OCI-LY1 (cell line): ENCODE data around the gene EHBP1L1.

Experiments used
- EZH2 ChIP-seq: fragments of 200-600 bp; sonication (generic), shearing (Covaris generic); IDR thresholded peaks from 2 replicates; pipeline ENCODE4 v1.8.0; 2017; ENCODE audit warnings: borderline replicate concordance, mixed run types, mild to moderate bottlenecking, antibody characterized with exemption, low read length, moderate library complexity, mixed read lengths
- TF ChIP-seq, protein P1 (sequence below): fragments of 200-600 bp; sonication (generic), shearing (Covaris generic); IDR thresholded peaks from 2 replicates; pipeline ENCODE4 v1.5.1; 2017; ENCODE audit warnings: mild to moderate bottlenecking, antibody characterized with exemption, low read length, moderate library complexity, mixed read lengths

DNA sequence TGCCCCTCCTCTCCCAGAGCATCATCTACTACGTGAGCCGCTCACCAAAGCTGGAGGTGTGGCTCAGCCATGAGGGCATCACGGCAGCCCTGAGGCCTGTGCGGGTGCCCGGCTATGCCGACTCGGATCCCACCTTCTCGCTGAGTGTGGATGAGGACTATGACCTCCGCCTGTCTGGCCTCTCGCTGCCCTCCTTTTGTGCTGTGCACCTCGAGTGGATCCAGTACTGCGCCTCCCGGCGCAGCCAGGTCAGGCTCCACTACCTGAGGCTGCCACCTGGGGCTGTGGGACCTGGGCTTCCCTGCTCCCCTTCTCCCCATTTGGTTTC lies 58.2 kb downstream of the EHBP1L1 start:
- TF ChIP-seq, protein P1, sequence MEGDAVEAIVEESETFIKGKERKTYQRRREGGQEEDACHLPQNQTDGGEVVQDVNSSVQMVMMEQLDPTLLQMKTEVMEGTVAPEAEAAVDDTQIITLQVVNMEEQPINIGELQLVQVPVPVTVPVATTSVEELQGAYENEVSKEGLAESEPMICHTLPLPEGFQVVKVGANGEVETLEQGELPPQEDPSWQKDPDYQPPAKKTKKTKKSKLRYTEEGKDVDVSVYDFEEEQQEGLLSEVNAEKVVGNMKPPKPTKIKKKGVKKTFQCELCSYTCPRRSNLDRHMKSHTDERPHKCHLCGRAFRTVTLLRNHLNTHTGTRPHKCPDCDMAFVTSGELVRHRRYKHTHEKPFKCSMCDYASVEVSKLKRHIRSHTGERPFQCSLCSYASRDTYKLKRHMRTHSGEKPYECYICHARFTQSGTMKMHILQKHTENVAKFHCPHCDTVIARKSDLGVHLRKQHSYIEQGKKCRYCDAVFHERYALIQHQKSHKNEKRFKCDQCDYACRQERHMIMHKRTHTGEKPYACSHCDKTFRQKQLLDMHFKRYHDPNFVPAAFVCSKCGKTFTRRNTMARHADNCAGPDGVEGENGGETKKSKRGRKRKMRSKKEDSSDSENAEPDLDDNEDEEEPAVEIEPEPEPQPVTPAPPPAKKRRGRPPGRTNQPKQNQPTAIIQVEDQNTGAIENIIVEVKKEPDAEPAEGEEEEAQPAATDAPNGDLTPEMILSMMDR, result no peak
- TF ChIP-seq EZH2, result no peak
